C1 segment of cervical spinal cord (tissue), 14 donors: ENCODE measurements around the gene KCNJ16.
A peak's percentile ranks its signal among the peaks of the same experiment; 100 is the strongest.

ENCODE experiments used
- DNase-seq, 14 donors: peaks; one replicate each; lab custom pipeline; 2025; lab: John Stamatoyannopoulos, UW

Gene KCNJ16

DNA sequence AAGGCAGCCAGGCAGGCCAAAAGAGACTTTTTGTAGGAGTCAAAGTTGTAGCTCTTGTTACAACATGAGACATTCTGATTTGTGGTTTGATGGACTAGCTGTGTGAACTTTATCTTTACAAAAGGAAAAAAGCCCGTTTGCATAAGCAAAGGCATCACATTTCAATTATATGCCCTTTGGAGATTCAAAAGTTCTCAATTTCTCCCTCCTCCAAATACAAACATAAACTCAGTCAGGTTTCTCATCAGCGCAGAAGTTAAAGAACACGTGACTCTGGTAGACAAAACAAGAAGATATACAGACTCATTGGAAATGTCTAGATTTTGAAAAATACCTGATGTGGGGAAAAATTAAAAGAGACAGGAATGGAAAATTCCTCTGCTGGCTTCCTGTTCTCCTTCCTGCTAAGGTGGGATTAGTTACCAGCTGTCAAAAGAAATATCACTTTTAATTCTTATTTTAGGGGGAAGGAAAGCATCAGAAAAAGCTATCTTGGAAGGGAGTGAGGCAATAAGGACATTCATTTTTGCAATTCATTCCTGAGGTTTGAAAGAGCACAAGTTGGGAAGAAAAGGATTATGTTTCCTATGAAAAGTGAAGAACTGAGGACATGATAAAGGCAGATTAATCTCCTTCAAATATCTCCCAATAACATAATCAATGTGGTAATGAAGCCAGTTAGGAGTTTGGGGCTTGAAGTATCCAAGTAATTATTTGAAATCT lies 4.6 kb upstream of the KCNJ16 start:
- no peak for DNase-seq

DNA sequence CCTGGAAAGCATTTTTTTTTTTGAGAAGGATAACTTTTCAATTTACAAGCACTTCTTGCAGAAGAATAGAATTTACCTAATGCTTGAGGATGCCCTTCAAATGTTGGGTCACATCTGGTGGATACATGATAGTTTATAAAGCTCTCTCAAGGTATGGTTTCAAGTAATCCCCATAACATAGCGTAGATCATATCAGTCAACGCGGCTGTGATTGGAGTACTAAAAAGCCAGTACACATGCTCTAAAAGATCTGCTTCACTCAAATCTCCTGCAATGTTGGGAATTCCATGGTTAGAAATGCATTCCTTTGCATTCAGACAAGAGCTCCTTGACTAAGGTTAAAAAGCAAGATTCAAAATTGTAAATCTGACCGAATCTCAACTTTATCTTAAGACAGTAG lies 3.9 kb upstream of the KCNJ16 start:
- no peak for DNase-seq

DNA sequence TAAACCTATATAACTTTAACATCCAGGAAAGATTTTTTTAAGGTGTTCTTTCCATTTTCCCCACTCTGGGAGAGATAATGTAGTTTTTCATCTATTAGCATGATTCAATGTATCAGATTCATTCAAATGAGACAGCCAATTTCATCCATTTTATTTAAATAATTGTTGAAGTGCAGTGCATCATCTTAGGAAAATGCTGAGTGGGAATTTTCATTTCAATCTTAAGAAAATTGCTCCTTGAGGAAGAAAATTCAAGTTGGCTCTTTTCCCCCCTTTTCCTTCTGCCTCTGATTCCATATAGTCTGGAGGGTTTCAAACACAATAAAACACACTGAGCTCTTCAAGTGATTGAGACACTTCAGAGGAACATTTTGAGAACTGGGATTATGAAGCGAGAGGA lies 3.4 kb upstream of the KCNJ16 start:
- no peak for DNase-seq

DNA sequence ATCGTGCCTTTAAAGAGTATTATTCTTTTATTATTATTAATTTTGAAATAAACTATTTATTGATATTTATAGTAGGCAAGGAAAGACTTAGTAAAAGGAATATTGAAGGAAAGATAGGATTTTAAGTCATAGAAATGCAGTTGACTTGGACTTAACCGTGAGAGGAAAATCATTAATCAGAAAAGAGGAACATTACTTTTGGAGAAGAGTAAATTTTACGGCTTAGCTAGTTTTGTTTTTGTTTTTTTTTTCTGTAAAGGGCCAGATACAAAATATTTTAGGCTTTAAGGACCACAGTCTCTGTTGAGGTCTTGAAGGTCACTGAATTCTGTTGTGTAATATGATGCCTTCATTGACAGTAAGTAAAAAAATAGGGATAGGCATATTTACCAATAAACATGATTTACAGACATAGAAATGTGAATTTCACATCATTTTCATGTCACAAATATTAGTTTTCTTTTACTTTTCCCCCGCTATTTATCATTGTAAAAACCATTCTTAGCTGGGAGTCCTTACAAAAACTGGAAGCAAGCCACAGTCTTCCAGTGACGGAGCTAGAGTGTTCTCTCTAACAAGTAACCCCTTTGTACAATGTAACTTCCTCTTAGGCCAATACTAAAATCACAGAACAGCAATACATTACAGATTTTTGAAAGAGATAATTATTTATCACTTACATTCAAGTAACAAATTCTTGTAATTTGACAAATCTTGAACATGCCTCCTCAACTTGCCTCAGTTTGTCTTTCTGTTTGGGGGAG lies 2.3 kb upstream of the KCNJ16 start:
- peak in 1 of 14 donors; percentile 4 for DNase-seq

DNA sequence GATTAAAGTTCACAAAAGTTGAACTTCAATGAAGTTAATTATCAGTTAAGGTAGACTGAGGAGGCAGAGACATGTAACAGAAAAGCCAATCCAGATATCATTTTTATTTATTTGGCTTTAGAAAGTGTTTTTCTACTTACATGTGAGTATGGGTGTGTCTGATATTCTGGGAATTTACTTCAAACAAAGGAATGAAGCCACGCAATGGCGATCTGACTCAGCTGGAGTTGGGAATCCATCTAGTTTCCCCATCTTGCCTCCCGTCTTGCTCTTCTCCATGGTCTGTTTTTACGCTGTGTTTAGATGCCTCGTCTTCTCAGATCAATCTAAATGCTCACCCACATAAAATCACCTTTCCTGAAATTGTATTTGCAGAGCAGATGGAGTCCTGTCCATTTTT lies 1.7 kb upstream of the KCNJ16 start:
- no peak for DNase-seq

DNA sequence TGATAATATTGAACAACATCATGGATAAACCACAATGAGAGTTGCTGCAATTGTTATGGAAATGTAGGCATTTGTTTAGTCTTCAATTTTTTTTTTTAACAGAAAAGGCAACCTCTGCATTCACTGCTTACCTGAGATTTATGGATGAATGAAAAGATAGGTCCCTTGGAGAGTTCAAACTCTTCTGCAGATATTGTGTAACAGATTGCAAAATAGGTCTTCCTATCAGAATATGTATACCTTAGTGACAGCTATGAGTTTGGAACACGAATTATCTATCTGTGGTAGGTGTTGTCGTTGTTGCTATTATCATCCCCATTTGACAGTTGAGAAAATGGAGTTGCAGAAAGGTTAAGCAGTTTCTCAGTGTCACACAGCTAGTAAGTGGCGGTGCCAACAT lies 1.2 kb upstream of the KCNJ16 start:
- no peak for DNase-seq

DNA sequence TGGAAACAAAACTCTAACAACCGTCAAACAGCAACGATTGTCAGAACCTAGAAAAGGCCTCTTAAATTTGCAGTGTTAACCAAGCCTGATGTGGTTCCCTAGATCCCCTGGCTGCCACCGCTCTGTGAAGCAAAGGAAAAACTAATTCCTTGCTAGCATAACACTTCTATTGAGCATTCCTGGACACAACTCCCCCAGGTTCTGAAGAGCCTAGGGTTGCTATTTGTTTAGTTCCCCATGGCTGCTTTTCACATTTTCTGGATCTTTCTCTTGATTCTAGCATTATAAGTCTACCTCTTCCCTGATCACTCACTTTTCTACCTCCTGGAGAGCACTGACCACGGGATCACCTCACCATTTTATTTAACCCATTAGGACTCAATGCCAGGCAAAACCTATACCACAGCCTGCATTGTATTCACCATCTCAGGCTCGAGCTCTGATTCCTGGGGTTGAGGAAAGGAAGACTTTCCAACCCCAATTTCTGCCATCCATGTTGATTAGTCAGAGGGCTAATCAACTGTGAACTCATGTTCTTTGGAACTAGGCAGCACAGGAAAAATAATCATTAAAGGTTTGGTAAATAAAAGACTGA lies 692 bp upstream of the KCNJ16 start:
- DNase-seq, result peak in 1 of 14 donors; percentile 2

DNA sequence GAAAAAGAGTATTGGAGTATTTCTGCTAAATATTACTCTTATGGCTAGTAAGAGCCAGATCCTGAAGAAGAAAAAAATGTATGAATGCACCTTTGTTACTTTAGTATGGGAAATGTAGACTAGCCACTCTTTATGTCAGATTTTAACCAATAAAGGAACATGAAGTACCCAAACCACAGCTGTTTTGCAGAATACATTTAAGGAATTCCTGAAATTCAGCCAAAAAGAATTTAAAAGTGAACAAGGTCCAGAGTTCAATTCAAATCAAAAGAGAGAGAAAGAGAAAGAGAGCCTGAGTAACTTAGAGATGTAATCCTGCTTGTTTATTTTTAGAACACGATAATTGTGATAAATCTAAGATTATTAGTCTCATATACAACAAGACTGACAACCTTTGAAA lies 1.2 kb downstream of the KCNJ16 start:
- DNase-seq, result no peak

DNA sequence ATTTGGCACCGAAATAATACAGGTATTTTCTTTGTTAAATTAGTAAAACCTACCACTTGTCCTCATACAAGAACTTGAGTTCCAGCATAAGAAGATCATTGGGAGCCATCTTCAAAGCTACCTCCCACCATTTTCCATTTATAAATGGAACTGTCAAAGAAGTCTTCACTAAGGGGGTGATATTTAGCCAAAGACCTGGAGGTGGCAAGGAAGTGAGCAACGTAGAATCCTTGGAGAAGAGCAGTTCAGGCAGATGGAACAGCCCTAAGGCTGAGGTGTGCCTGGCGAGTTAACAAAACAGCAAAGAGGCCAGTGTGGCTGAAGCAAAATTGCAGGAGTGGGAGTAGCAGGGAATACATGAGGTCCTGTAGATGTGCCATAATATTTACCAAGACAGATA lies 1.8 kb downstream of the KCNJ16 start:
- DNase-seq, result no peak

DNA sequence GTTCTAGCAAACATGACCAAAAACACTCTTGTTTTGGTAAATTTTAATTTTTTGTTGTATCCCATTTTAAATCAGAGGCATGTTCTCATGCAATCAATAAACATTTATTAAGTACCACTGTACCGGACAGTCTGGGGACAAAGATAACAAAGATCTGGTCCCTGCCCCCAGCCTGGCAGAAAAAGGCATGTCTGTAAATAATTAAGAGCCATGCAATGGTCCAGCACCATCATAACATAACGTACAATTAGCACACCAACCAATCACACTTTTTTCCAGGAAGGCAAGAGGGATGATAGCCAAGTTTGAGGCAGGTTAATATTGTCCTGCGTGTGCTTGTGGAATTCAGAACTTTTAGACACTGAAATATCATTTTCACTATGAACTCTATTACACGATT lies 3.5 kb downstream of the KCNJ16 start:
- DNase-seq, result no peak

DNA sequence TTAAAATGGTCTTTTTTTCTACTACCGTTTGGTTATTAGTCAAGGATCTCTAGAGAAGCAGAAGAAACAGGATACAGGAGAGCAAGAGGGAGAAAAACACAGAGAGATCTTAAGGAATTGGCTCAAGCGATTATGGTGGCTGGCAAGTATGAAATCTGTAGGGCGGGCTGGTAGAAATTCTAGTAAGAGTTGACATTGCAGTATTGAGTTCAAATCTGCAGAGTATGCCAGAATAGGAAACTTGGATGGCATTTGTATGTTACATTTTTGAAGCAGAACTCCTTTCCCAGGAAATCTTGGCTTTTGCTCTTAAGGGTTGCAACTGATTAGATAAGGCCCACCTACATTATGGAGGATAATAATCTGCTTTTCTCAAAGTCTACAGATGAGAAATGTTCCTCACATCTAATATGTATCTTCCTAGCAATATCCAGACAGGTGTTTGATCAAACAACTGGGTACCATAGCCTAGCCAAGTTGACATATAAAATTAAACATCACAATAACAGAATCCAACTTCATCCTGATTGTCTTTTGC lies 4.0 kb downstream of the KCNJ16 start:
- no peak for DNase-seq

DNA sequence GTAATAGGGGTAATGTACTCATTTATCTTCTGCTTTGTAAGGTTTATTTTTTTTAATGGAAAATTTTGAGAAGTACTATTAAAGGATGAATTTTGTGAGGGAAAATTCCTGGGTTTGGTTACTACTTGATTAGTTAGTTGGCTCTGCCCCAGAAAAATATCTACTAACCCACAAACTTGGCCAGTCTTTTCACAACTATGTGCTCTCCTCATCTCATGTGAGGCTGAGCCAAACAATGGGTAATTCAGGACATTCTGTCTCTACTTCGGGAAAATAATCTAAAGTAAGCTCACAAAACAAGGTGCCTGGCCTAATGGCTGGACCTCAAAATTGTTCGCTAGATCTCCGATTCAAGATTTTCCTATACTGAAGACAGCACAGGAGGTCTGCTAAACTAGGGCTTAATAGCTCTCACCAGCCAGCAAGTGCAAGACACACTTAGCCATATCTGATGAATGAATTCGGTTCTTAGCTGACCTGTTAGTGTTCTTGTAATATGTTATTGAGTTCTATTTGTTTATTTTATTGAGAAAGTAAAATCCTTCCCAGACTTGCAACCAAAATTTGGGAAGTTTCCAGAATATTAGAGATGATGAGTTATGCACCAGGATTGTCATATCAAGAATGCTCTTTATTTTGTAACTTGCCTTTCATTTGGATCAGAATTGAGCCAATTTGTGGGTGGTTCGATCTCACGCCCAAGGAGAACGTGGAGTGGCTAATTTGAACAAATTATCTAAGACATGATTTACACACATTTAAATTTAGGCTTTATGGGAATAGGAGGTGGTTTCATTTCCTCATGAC lies 5.7 kb downstream of the KCNJ16 start:
- DNase-seq, result no peak

DNA sequence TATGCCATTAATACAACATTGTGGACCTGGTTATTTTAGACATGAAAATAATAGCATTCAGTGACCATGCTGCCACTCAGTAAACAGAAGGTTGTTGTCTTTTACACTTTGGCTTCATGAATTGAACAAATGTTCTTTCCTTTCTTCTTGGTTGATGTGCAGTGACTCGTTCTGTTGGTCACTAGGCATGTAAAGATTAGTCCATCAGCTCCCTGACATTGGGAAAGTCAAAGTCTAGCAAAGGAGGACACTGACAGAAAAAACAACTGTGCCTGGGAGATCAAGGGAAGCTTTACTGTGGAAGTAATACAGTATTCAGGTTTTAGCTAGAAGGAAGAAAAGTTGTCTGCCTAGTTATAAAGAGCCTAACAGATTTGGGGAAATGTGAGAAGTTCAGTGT lies 6.9 kb downstream of the KCNJ16 start:
- no peak for DNase-seq

DNA sequence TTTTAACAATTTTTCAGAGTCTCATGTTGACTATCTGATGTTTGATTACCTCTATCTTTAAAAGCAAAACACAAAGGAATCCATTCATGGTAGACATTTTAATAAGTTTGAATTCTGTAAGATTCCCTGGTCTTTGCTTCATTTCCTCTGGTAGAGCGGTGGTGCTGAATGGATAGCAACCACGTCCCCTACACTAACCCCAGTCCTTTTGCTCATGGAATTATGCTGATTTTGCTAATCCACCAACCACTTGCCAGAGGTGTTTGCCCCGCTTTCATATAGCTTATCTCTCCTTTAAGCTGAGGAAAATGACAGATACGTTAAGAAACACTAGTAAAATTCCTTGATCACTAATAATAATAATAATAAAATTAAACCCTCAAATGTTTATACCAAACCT lies 9.5 kb downstream of the KCNJ16 start:
- DNase-seq, result no peak

DNA sequence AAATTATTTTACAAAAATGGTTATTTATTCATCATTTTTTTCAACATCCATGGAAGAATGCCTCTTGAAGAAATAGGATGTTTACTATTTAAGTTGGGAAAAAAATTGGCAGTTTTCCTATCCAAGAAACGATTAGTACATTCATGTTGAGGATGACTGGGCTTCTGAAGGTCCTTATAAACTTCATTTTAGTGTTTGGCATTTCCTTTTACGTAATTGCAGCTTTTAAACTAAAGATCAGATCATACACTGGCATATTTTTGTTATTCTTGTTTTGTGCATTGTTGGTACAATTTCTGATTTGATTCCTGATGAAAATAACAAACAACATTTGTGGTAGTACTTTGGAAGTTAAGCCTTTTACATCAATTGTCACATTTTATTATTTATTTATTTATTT lies 11.5 kb downstream of the KCNJ16 start:
- no peak for DNase-seq

DNA sequence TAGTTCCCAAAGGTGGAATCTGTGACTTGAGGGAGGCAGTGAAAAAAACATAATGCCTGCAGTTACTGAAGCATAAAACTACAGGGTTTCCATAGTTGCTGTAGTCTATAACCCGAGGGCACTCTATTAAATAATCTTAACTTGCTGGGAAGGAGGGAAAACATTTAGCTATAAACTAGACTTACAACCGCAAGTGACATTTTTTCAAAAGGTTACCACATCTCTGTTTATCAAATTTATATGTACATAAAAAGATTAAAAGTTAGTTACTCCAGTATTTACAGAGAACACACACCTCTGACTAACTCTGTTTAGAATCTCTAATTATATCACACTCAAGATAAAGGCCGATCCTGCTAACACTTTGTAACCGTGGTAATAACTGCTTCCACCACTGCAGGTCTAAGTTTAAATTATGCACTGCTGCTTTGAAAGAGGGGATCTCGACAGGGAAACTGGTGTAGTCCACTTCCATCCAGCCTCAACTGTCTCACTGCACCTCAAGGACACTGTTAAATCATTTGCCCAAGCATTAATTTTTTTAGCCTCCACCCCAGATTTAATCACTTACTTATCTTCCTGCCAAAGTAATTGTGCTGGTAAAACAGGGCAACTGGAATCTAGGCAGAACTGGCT lies 14.6 kb downstream of the KCNJ16 start:
- DNase-seq, result no peak

DNA sequence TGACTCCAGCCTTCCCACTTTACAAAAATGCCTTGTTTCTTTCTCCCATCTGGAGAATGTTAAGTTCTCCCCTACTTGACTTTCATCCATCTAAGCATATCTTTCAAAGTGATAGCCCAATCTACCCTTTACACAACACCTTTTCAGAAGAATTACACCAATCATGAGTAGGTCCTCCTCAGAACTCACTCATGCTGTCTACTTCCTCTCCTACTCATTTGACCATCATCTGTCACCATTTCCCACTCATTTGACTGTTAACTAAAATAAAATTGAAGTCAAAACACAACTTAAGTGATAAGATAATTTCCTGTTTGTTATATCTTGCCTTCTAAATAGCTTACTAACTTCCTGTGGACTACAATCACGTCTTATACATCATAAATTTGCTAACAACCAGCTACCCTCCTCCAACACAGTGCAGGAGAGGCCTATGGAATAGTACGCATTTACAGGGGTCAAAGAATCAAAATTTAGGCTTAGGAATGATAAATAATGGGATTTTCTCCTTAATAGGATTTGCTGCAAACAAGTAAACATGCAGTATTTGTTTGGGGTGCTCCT lies 16.1 kb downstream of the KCNJ16 start:
- no peak for DNase-seq

DNA sequence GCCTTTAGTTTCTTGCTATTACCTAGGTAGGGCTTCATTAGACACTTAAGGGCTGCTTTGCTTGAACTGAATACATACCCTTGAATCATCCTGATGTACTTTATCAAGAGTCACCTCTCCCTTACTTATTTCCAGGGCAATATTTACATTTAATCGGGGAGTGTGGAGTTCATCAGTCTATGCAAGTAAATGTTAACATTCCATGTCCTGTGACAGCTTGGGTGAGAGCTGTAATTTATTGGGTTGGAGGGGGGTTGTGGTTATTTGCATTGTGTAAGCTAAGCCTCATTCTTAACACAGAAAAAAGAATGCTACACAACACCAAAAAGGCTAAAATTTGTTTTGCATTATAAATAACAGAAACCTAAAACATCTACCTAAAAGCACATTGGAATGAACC lies 16.7 kb downstream of the KCNJ16 start:
- no peak for DNase-seq

DNA sequence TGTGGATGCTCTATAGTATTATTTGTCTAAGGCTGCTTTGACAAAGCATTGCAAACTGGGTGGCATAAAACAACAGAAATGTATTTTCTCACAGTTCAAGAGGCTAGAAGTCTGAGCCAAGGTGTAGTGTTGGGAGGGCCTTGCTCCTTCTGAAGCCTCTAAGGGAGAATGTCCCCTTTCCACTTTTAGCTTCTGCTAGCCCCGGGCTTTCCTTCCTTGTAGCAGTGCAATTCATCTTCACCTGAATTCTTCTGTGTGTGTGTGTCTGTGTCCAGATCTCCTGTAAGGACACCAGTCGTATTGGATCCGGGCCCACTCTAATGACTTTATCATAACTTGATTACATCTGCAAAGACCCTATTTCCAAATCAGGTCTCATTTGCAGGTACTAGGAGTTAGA lies 18.1 kb downstream of the KCNJ16 start:
- no peak for DNase-seq

DNA sequence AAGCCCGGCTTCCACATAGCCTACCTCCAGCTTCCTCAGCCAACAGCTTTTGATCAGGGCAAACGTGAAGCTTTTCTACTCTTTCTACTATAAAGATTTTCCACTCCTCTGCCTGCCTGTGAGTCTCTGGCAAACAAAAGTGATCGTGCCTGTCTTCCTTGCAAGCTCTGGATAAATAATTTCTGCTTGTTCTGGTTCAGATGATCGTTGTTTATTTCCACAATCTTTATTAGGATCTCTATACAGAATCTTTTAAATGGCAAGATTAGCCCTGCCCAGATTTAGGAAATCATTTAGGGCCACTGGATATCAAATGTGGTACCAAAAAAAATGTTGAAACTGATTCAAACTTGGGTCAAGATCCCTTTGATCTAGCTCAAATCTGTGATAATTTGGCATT lies 20.4 kb downstream of the KCNJ16 start:
- DNase-seq, result no peak

DNA sequence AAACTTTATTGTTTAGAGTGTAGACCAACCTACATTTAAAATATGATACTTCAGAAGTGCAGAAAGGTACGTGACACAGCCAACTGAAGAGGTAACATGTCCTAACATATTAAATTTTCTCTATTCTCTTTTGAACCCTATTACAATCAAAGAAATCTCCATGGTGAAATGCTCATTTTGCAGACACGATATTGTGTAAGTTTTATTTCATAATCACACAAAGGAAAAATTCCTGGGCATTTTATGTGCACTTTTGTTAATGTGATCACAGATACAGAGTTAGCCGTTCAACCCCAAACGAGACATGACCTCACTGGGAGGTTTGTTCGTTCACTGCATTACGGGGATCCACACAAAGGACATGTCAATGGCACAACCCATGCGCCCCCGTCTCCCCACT lies 21.8 kb downstream of the KCNJ16 start:
- no peak for DNase-seq
